ENCODE results near the gene USP31. TPM values are rescaled to one million over a fixed set of nuclear protein-coding genes. Genes with fewer than 3 reads are reported as not detected.
A peak's percentile ranks its signal among the peaks of the same experiment; 100 is the strongest.
"Not testable (repeated sequence)": the region's sequence is repeated elsewhere in the genome, so short reads cannot be mapped to it uniquely, and the experiment has no call there.

Gene USP31
- total RNA-seq, 2 donors from 2014 or later, result 16.2 to 67.3 TPM

DNA sequence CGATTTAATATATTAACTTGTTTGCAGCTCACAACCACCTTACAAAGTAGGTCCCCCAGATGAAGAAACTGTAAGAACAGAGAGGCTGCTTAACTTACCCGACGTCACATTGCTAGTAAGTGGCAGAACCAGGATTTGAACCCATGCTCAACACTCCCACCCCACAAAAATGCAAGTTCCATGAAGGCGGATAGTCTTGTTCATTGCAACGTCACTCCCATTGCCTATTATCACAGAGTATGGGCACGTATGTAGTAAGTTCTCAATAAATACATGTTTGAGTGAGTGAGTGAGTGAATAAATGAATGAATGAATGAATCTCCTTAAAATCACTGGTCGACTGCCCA, 1.1 kb downstream of the USP31 start:
- DNase-seq (ENCODE audit: low spot score), result no peak
- TF ChIP-seq, protein P1, sequence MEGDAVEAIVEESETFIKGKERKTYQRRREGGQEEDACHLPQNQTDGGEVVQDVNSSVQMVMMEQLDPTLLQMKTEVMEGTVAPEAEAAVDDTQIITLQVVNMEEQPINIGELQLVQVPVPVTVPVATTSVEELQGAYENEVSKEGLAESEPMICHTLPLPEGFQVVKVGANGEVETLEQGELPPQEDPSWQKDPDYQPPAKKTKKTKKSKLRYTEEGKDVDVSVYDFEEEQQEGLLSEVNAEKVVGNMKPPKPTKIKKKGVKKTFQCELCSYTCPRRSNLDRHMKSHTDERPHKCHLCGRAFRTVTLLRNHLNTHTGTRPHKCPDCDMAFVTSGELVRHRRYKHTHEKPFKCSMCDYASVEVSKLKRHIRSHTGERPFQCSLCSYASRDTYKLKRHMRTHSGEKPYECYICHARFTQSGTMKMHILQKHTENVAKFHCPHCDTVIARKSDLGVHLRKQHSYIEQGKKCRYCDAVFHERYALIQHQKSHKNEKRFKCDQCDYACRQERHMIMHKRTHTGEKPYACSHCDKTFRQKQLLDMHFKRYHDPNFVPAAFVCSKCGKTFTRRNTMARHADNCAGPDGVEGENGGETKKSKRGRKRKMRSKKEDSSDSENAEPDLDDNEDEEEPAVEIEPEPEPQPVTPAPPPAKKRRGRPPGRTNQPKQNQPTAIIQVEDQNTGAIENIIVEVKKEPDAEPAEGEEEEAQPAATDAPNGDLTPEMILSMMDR (IDR thresholded peaks at IDR 0.05), result no peak
- TF ChIP-seq POLR2A (IDR thresholded peaks at IDR 0.05), result no peak
- TF ChIP-seq POLR2AphosphoS5 (IDR thresholded peaks at IDR 0.05), result no peak
- intact Hi-C loops (cut with DNase I), result loop anchor here (5.0 kb wide), 1 partner anchor 76 kb away; no protein-coding TSS in a partner anchor
- H3K4me3 ChIP-seq, result peak overlapping the region; percentile 61 to 66
- H3K36me3 ChIP-seq, result no peaks in the 10 kb centered on the region
- peaks cover 8% of the 10 kb centered on the region for H3K4me1 ChIP-seq (replicated peaks)
- WGBS, result 32% methylated on average over 7 of the region's 7 CpGs
- peak overlapping the region; percentile 86 for H3K27ac ChIP-seq
- H3K9me3 ChIP-seq, result no peaks in the 10 kb centered on the region
- H3K27me3 ChIP-seq (replicated peaks; ENCODE audit: insufficient read depth), result no peaks in the 10 kb centered on the region

DNA sequence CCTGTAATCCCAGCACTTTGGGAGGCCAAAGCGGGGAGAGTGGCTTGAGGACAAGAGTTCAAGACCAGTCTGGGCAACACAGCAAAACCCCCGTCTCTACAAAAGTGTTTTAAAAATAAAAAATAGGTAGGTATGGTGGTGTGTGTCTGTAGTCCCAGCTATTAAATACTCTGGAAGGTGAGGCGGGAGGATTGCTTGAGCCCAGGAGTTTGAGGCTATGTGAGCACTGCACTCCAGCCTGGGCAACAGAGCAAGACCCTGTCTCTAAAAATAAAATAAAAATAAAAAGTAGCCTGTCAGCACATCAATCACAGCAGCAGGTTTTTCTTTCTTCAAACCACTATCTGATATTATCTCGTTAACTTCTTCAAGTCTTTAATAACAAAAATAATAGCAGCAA, 1.6 kb downstream of the USP31 start:
- Histone ChIP-seq H3K9me3 (no peaks in the 10 kb centered on the region), H3K36me3 (no peaks in the 10 kb centered on the region), H3K4me3 (peak overlapping the region; percentile 61 to 66), H3K27me3 (replicated peaks; ENCODE audit: insufficient read depth) (no peaks in the 10 kb centered on the region), H3K27ac (peak overlapping the region; percentile 86), H3K4me1 (replicated peaks) (peaks cover 8% of the 10 kb centered on the region)
- TF ChIP-seq POLR2A (IDR thresholded peaks at IDR 0.05) (no peak), POLR2AphosphoS5 (IDR thresholded peaks at IDR 0.05) (no peak)
- TF ChIP-seq, protein P1 (IDR thresholded peaks at IDR 0.05), result no peak
- WGBS, result 55% methylated on average over 4 of the region's 4 CpGs
- intact Hi-C loops (cut with DNase I), result loop anchor here (5.0 kb wide), 1 partner anchor 75 kb away; no protein-coding TSS in a partner anchor
- DNase-seq (ENCODE audit: low spot score), result no peak

DNA sequence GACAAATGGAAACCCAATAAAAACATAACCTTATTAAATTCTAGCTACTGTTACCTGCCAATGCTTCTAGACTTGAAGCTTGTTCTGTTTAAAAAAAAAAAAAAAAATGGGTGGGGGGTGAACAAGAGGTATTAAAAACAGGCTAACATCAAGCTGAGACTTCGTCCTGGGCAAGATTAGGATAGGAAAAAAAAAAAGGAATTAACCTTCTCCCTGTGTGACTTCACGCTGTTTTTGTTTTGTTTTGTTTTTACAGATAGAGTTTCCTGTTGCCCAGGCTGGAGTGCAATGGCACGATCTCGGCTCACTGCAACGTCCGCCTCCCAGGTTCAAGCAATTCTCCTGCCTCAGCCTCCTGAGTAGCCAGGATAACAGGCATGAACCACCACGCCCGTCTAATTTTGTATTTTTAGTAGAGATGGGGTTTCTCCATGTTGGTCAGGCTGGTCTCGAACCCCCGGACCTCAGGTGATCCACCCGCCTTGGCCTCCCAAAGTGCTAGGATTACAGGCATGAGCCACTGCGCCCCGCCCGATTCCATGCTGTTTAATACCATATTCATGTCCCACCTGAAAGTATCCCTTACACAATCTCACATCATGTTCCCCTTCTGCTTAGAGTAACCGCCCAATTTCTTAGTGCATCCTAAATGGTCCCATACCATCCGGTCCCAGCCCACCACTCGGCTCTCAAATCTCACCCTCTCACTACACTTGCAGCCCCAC, 2.2 kb downstream of the USP31 start:
- WGBS, result 55% methylated on average over 17 of the region's 17 CpGs
- H3K27me3 ChIP-seq (replicated peaks; ENCODE audit: insufficient read depth), result no peaks in the 10 kb centered on the region
- DNase-seq (ENCODE audit: low spot score), result no peak
- peak overlapping the region; percentile 86 for H3K27ac ChIP-seq
- no peaks in the 10 kb centered on the region for H3K36me3 ChIP-seq
- peaks cover 4% of the 10 kb centered on the region for H3K4me1 ChIP-seq (replicated peaks)
- no peak for TF ChIP-seq POLR2AphosphoS5 (IDR thresholded peaks at IDR 0.05)
- TF ChIP-seq, protein P1 (IDR thresholded peaks at IDR 0.05), result no peak
- TF ChIP-seq POLR2A (IDR thresholded peaks at IDR 0.05), result no peak
- intact Hi-C loops (cut with DNase I), result loop anchor here (5.0 kb wide), 1 partner anchor 75 kb away; no protein-coding TSS in a partner anchor
- H3K4me3 ChIP-seq, result peak overlapping the region; percentile 61 to 66
- no peaks in the 10 kb centered on the region for H3K9me3 ChIP-seq

DNA sequence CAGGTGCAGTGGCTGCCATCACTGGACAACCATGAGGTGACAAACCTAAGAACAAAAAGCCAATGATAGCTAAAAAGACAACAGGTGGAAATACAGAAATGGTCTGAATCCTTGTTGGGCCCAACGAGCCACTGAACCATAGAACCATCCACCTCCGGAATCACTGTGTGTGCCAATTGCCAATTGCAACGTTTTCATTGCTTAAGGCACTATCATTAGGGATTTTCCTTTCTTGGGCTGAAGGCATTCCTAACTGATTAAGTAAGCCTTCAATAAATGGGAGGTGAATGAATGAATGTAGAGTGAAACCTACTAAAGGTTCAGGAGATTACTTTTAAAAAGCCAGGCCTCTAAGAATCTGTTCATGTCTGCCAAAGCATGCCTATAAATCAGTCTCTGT, 3.6 kb downstream of the USP31 start:
- no peaks in the 10 kb centered on the region for H3K9me3 ChIP-seq
- peaks cover 4% of the 10 kb centered on the region for H3K4me1 ChIP-seq (replicated peaks)
- WGBS, result 17% methylated on average over 3 of the region's 3 CpGs
- TF ChIP-seq POLR2A (IDR thresholded peaks at IDR 0.05) (no peak), POLR2AphosphoS5 (IDR thresholded peaks at IDR 0.05) (peak; percentile 21)
- TF ChIP-seq, protein P1 (IDR thresholded peaks at IDR 0.05), result no peak
- no peak overlapping the region for H3K4me3 ChIP-seq
- no peaks in the 10 kb centered on the region for H3K27me3 ChIP-seq (replicated peaks; ENCODE audit: insufficient read depth)
- no peak for DNase-seq (ENCODE audit: low spot score)
- peak overlapping the region; percentile 86 for H3K27ac ChIP-seq
- intact Hi-C loops (cut with DNase I), result loop anchor here (5.0 kb wide), 1 partner anchor 73 kb away; no protein-coding TSS in a partner anchor
- no peaks in the 10 kb centered on the region for H3K36me3 ChIP-seq

DNA sequence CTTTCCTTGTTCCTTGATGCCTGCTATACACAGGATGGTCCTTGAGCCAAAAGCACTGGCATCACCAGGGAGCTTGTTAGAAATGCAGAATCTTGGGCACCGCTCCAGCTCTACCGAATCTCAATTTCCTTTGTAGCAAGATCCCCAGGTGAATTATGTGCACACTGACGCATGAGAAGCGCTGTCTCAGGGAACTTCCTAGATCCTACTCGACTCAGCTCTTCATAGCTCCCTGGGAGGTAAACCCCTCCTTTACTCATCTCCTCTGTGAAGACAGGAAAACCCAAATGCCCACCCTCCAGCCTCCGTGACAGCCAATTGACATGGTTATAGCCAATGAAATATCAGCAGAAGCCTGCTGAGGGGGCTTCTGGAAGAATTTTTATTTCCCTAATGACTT, 4.1 kb downstream of the USP31 start:
- H3K4me3 ChIP-seq, result no peak overlapping the region
- no peaks in the 10 kb centered on the region for H3K36me3 ChIP-seq
- H3K4me1 ChIP-seq (replicated peaks), result peaks cover 4% of the 10 kb centered on the region
- no peaks in the 10 kb centered on the region for H3K9me3 ChIP-seq
- peak overlapping the region; percentile 86 for H3K27ac ChIP-seq
- intact Hi-C loops (cut with DNase I), result loop anchor here (5.0 kb wide), 1 partner anchor 73 kb away; no protein-coding TSS in a partner anchor
- peak; percentile 35 for DNase-seq (ENCODE audit: low spot score)
- 44% methylated on average over 6 of the region's 6 CpGs for WGBS
- H3K27me3 ChIP-seq (replicated peaks; ENCODE audit: insufficient read depth), result no peaks in the 10 kb centered on the region
- TF ChIP-seq POLR2AphosphoS5 (IDR thresholded peaks at IDR 0.05) (no peak), POLR2A (IDR thresholded peaks at IDR 0.05) (no peak)
- TF ChIP-seq, protein P1 (IDR thresholded peaks at IDR 0.05), result no peak

DNA sequence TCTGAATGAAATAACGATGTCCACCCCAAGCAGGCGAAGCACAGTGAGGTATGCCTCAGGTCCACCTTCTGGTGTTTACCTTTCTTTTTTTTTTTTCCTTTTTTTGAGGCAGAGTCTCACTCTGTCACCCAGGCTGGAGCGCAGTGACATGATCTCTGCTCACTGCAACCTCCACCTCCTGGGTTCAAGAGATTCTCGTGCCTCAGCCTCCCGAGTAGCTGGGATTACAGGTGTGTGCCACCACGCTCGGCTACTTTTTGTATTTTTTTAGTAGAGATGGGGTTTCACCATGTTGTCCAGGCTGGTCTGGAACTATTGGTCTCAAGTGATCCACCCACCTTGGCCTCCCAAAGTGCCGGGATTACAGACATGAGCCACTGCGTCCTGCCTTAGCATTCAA, 4.9 kb downstream of the USP31 start:
- DNase-seq (ENCODE audit: low spot score); H3K4me3 ChIP-seq; intact Hi-C loops (cut with DNase I); H3K4me1 ChIP-seq (replicated peaks); H3K27me3 ChIP-seq (replicated peaks; ENCODE audit: insufficient read depth); H3K36me3 ChIP-seq; H3K9me3 ChIP-seq: not testable (repeated sequence)
- peak overlapping the region; percentile 86 for H3K27ac ChIP-seq
- WGBS, result 95% methylated on average over 9 of the region's 9 CpGs

All from prostate gland (tissue), 2 donors.